WTC11 (cell line): Measurements from ENCODE around the gene CLEC16A.

ENCODE experiments used
- JUN ChIP-seq: sonication (generic); formaldehyde crosslinking; IDR thresholded peaks from 2 replicates; pipeline ENCODE4 v1.8.0; 2023; ENCODE audit warnings: mild to moderate bottlenecking, missing genetic modification reagents
- RORB ChIP-seq: fragments of 250-450 bp; sonication (Bioruptor Pico); IDR thresholded peaks from 2 replicates; pipeline ENCODE4 v1.9.0; 2021; ENCODE audit warnings: mild to moderate bottlenecking
- SMAD3 ChIP-seq: sonication (generic); formaldehyde crosslinking; IDR thresholded peaks from 2 replicates; pipeline ENCODE4 v1.8.0; 2022; ENCODE audit warnings: missing genetic modification reagents, mild to moderate bottlenecking, borderline replicate concordance
- TCF7 ChIP-seq: sonication (generic); formaldehyde crosslinking; IDR thresholded peaks from 2 replicates; pipeline ENCODE4 v1.8.0; 2022; ENCODE audit warnings: mild to moderate bottlenecking, low read depth, missing genetic modification reagents, moderate library complexity
- ZBTB21 ChIP-seq: sonication (generic); formaldehyde crosslinking; IDR thresholded peaks from 2 replicates; pipeline ENCODE4 v1.8.1; 2023; ENCODE audit warnings: mild to moderate bottlenecking, missing genetic modification reagents, borderline replicate concordance
- ZNF263 ChIP-seq: sonication (generic); formaldehyde crosslinking; IDR thresholded peaks from 2 replicates; pipeline ENCODE4 v1.8.1; 2022; ENCODE audit warnings: low read depth, mild to moderate bottlenecking, moderate library complexity, missing genetic modification reagents
- TF ChIP-seq, protein P1 (sequence below): fragments of 200-600 bp; IDR thresholded peaks from 2 replicates; pipeline ENCODE4 v1.8.0; 2022; ENCODE audit warnings: antibody characterized with exemption
- TF ChIP-seq, protein P2 (sequence below): sonication (generic); formaldehyde crosslinking; conservative IDR thresholded peaks from 2 replicates; pipeline ENCODE4 v1.8.1; 2022; ENCODE audit warnings: mild to moderate bottlenecking, missing genetic modification reagents

GRCh38 chr16:10967986-10968385, 23.6 kb downstream of the CLEC16A start:
- no peak for TF ChIP-seq RORB (CRISPR knock-in tag)
- no peak for TF ChIP-seq JUN (CRISPR knock-in tag)
- TF ChIP-seq, protein P1, sequence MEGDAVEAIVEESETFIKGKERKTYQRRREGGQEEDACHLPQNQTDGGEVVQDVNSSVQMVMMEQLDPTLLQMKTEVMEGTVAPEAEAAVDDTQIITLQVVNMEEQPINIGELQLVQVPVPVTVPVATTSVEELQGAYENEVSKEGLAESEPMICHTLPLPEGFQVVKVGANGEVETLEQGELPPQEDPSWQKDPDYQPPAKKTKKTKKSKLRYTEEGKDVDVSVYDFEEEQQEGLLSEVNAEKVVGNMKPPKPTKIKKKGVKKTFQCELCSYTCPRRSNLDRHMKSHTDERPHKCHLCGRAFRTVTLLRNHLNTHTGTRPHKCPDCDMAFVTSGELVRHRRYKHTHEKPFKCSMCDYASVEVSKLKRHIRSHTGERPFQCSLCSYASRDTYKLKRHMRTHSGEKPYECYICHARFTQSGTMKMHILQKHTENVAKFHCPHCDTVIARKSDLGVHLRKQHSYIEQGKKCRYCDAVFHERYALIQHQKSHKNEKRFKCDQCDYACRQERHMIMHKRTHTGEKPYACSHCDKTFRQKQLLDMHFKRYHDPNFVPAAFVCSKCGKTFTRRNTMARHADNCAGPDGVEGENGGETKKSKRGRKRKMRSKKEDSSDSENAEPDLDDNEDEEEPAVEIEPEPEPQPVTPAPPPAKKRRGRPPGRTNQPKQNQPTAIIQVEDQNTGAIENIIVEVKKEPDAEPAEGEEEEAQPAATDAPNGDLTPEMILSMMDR = no peak
- no peak for TF ChIP-seq SMAD3 (CRISPR knock-in tag)
- no peak for TF ChIP-seq ZNF263 (CRISPR knock-in tag)
- no peak for TF ChIP-seq TCF7 (CRISPR knock-in tag)
- TF ChIP-seq, protein P2, sequence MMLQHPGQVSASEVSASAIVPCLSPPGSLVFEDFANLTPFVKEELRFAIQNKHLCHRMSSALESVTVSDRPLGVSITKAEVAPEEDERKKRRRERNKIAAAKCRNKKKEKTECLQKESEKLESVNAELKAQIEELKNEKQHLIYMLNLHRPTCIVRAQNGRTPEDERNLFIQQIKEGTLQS = no peak
- TF ChIP-seq ZBTB21 (CRISPR knock-in tag) = no peak
